HEK293 (cell line): ENCODE results near the gene SYCP2.

Source experiments
- CTCF ChIA-PET: fragments of 350-600 bp; formaldehyde crosslinking; extraction: SDS; loops from one replicate; lab custom pipeline; 2021; ENCODE audit warnings: antibody characterized with exemption; lab: Yijun Ruan, JAX
- POLR2A ChIA-PET: fragments of 300-600 bp; formaldehyde crosslinking; extraction: SDS; loops from one replicate; lab custom pipeline; 2020; ENCODE audit warnings: antibody characterized with exemption, inconsistent platforms; lab: Yijun Ruan, JAX
- H3K27ac ChIP-seq: fragments of 200-500 bp; sonication (Bioruptor generic); 2 replicates; pipeline ENCODE4 v1.5.1; 2014; ENCODE audit warnings: low read depth, low read length, control low read depth, inconsistent platforms; ENCODE audit errors: extremely low read depth
- H3K36me3 ChIP-seq, 2 experiments: fragments of 200-500 bp in 1 of 2; sonication (Bioruptor generic) in 1 of 2; 1 replicate in 1 of 2; 2 replicates in 1 of 2; pipeline ENCODE4 v1.5.1; 2014 to 2017; ENCODE audit warnings: inconsistent platforms in 2 of 2, low read length in 2 of 2; ENCODE audit not compliant: control insufficient read depth in 2 of 2, insufficient read depth in 1 of 2
- H3K4me1 ChIP-seq: fragments of 200-500 bp; sonication (Bioruptor generic); 2 replicates; pipeline ENCODE4 v1.5.1; 2014; ENCODE audit warnings: mild to moderate bottlenecking, low read length, inconsistent platforms; ENCODE audit not compliant: control insufficient read depth, insufficient read depth
- H3K4me3 ChIP-seq: 2 replicates; pipeline ENCODE4 v1.5.1; 2011; ENCODE audit warnings: low read depth, mild to moderate bottlenecking, control low read depth, low read length, moderate library complexity
- H3K9me3 ChIP-seq: fragments of 200-500 bp; sonication (Bioruptor generic); 2 replicates; pipeline ENCODE4 v1.5.1; 2014; ENCODE audit warnings: low read depth, low read length, inconsistent platforms; ENCODE audit not compliant: control insufficient read depth, insufficient read depth
- BCL11B ChIP-seq: fragments of 450-650 bp; formaldehyde crosslinking; IDR thresholded peaks from 2 replicates; pipeline ENCODE4 v1.5.1; 2016; ENCODE audit warnings: low read depth, missing biosample characterization, missing genetic modification characterization
- HOXA7 ChIP-seq: sonication (generic); formaldehyde crosslinking; IDR thresholded peaks from 2 replicates; pipeline ENCODE4 v1.8.1; 2022; ENCODE audit warnings: missing genetic modification reagents, borderline replicate concordance
- SP3 ChIP-seq: fragments of 450-650 bp; formaldehyde crosslinking; IDR thresholded peaks from 2 replicates; pipeline ENCODE4 v1.5.1; 2016; ENCODE audit warnings: missing biosample characterization, missing genetic modification characterization
- SP7 ChIP-seq: fragments of 450-650 bp; formaldehyde crosslinking; IDR thresholded peaks from 2 replicates; pipeline ENCODE4 v1.5.1; 2016; ENCODE audit warnings: missing biosample characterization, missing genetic modification characterization
- YY2 ChIP-seq: fragments of 450-650 bp; formaldehyde crosslinking; IDR thresholded peaks from 2 replicates; pipeline ENCODE4 v1.5.1; 2016; ENCODE audit warnings: missing biosample characterization, missing genetic modification characterization
- ZNF184 ChIP-seq: fragments of 450-650 bp; IDR thresholded peaks from 2 replicates; pipeline ENCODE4 v1.5.1; 2018; ENCODE audit warnings: missing biosample characterization, mild to moderate bottlenecking, missing genetic modification characterization
- ZNF280D ChIP-seq: fragments of 450-650 bp; formaldehyde crosslinking; IDR thresholded peaks from 2 replicates; pipeline ENCODE4 v1.5.1; 2016; ENCODE audit warnings: missing biosample characterization, missing genetic modification characterization
- ZNF311 ChIP-seq: fragments of 450-650 bp; formaldehyde crosslinking; IDR thresholded peaks from 2 replicates; pipeline ENCODE4 v1.5.1; 2017; ENCODE audit warnings: missing biosample characterization, missing genetic modification characterization, borderline replicate concordance
- ZNF518A ChIP-seq: fragments of 450-650 bp; formaldehyde crosslinking; conservative IDR thresholded peaks from 2 replicates; pipeline ENCODE4 v1.5.1; 2016; ENCODE audit warnings: low read depth, missing biosample characterization, missing genetic modification characterization
- ZNF560 ChIP-seq: fragments of 450-650 bp; formaldehyde crosslinking; IDR thresholded peaks from 2 replicates; pipeline ENCODE4 v1.5.1; 2017; ENCODE audit warnings: missing biosample characterization, missing genetic modification characterization, borderline replicate concordance
- ZNF623 ChIP-seq: fragments of 450-650 bp; formaldehyde crosslinking; IDR thresholded peaks from 2 replicates; pipeline ENCODE4 v1.5.1; 2016; ENCODE audit warnings: missing biosample characterization, missing genetic modification characterization
- ZNF626 ChIP-seq: fragments of 450-650 bp; sonication (Bioruptor Pico); formaldehyde crosslinking; IDR thresholded peaks from 2 replicates; pipeline ENCODE4 v1.5.1; 2018; ENCODE audit warnings: missing biosample characterization, missing genetic modification characterization, inconsistent platforms
- ZNF660 ChIP-seq: fragments of 450-650 bp; IDR thresholded peaks from 2 replicates; pipeline ENCODE4 v1.5.1; 2018; ENCODE audit warnings: missing biosample characterization, mild to moderate bottlenecking, missing genetic modification characterization
- ZNF701 ChIP-seq: fragments of 450-650 bp; formaldehyde crosslinking; IDR thresholded peaks from 2 replicates; pipeline ENCODE4 v1.5.1; 2016; ENCODE audit warnings: missing biosample characterization, missing genetic modification characterization
- ZNF76 ChIP-seq: fragments of 450-650 bp; formaldehyde crosslinking; IDR thresholded peaks from 2 replicates; pipeline ENCODE4; 2016; ENCODE audit warnings: low read depth, missing biosample characterization, missing genetic modification characterization, borderline replicate concordance
- TF ChIP-seq, protein P1 (sequence below): fragments of 450-650 bp; formaldehyde crosslinking; IDR thresholded peaks from 2 replicates; pipeline ENCODE4 v1.5.1; 2016; ENCODE audit warnings: missing biosample characterization, missing genetic modification characterization, low read depth
- TF ChIP-seq, protein P2 (sequence below): fragments of 450-650 bp; formaldehyde crosslinking; IDR thresholded peaks from 2 replicates; pipeline ENCODE4 v1.5.1; 2016; ENCODE audit warnings: missing biosample characterization, missing genetic modification characterization

The SYCP2 gene

GRCh38 chr20:59903621-59904020 lies 29.8 kb downstream of the SYCP2 start:
- POLR2A ChIA-PET: no interaction called here
- Histone ChIP-seq H3K27ac (no peak overlapping the region), H3K9me3 (no peaks in the 10 kb centered on the region), H3K4me1 (no peaks in the 10 kb centered on the region), H3K36me3 (no peaks in the 10 kb centered on the region), H3K4me3 (no peak overlapping the region)
- CTCF ChIA-PET: interaction anchor here (1.1 kb wide), 1 partner anchor 10 kb away, joined by 3 read pairs; no protein-coding TSS in a partner anchor
- TF ChIP-seq SP3 (tag by site-specific recombination) (no peak), HOXA7 (CRISPR knock-in tag) (no peak), SP7 (tag by site-specific recombination) (no peak)

DNA sequence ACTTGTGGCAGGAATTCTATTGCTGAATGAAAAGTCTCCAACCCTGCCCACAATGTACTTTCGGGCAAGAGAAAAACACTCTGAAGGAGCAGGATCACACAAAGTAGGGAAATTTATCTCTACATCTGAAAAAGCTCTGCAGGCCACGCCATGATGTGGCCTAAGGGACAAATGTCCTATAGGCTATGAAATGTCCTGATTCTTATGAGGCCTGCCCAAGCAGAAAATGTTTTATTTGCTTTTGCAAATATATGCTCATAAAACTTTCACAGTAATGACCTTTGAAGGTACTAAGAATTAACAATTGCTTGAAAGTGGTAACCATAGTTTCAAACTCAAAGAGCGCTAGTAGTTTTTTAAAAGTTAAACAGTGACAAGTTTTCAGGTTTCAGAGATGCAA lies 31.0 kb downstream of the SYCP2 start:
- Histone ChIP-seq H3K9me3 (no peaks in the 10 kb centered on the region), H3K4me1 (no peaks in the 10 kb centered on the region), H3K27ac (no peak overlapping the region)
- no peak for TF ChIP-seq ZNF518A
- TF ChIP-seq, all 188 proteins: peak for 0
- CTCF ChIA-PET: interaction anchor here (1.1 to 1.2 kb wide), 2 partner anchors 21 to 31 kb away, joined by 3 to 5 read pairs; partner anchors contain the start of gene SYCP2
- no peaks in the 10 kb centered on the region for H3K36me3 ChIP-seq
- POLR2A ChIA-PET: no interaction called here
- H3K4me3 ChIP-seq: no peak overlapping the region

DNA sequence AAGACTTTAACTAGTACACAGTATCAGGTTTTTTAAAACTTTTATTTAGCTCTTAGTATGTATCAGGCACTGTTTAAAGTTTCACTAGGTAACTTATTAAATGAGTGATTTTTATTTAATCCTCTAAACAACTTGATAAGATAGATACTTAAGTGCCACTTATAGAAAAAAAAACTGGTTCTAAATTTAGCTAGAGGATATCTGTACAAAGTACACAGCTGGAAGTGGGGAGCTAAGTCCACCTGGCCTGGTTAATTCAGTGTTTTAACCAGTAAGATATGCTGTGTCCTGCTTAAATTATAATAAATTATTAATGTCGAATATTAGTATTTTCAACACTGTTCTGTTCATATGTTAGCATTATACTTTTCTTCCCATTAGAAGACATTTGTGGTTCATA lies 37.5 kb downstream of the SYCP2 start:
- Histone ChIP-seq H3K27ac (no peak overlapping the region), H3K9me3 (no peaks in the 10 kb centered on the region)
- POLR2A ChIA-PET: no interaction called here
- TF ChIP-seq BCL11B (tag by site-specific recombination): no peak
- TF ChIP-seq, protein P1, sequence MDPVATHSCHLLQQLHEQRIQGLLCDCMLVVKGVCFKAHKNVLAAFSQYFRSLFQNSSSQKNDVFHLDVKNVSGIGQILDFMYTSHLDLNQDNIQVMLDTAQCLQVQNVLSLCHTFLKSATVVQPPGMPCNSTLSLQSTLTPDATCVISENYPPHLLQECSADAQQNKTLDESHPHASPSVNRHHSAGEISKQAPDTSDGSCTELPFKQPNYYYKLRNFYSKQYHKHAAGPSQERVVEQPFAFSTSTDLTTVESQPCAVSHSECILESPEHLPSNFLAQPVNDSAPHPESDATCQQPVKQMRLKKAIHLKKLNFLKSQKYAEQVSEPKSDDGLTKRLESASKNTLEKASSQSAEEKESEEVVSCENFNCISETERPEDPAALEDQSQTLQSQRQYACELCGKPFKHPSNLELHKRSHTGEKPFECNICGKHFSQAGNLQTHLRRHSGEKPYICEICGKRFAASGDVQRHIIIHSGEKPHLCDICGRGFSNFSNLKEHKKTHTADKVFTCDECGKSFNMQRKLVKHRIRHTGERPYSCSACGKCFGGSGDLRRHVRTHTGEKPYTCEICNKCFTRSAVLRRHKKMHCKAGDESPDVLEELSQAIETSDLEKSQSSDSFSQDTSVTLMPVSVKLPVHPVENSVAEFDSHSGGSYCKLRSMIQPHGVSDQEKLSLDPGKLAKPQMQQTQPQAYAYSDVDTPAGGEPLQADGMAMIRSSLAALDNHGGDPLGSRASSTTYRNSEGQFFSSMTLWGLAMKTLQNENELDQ (tag by site-specific recombination): no peak
- TF ChIP-seq, protein P2, sequence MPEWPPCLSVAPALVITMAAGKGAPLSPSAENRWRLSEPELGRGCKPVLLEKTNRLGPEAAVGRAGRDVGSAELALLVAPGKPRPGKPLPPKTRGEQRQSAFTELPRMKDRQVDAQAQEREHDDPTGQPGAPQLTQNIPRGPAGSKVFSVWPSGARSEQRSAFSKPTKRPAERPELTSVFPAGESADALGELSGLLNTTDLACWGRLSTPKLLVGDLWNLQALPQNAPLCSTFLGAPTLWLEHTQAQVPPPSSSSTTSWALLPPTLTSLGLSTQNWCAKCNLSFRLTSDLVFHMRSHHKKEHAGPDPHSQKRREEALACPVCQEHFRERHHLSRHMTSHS (tag by site-specific recombination): no peak
- TF ChIP-seq ZNF626 (tag by site-specific recombination): no peak
- TF ChIP-seq, all 188 proteins: peak for 0
- CTCF ChIA-PET: interaction anchor here (1.3 kb wide), 1 partner anchor 38 kb away, joined by 3 read pairs; no protein-coding TSS in a partner anchor
- H3K36me3 ChIP-seq: no peaks in the 10 kb centered on the region
- H3K4me1 ChIP-seq: no peaks in the 10 kb centered on the region
- no peak overlapping the region for H3K4me3 ChIP-seq

DNA sequence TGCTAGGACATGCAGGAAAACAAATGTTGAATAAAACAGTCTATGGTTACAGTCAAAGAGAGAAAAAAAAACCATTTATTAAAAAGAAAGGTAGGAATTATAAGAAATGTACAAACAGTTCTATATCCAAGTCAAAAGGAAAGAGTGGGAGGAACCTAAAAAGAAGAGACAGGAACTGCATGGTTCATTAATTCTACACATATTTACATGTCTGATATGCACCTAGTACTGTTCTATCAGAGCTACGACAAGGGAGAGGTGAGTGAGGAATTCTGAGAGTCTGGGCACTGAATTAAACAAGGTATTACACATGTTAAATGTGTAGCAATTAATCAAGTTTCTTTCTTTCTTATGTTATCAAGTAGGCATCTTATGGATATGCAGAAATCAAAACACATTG lies 41.9 kb downstream of the SYCP2 start:
- H3K4me1 ChIP-seq: no peaks in the 10 kb centered on the region
- H3K4me3 ChIP-seq: no peak overlapping the region
- no peaks in the 10 kb centered on the region for H3K36me3 ChIP-seq
- H3K9me3 ChIP-seq: no peaks in the 10 kb centered on the region
- ChIA-PET CTCF (interaction anchor here (0.7 kb wide), 1 partner anchor 19 kb away, joined by 5 read pairs; no protein-coding TSS in a partner anchor), POLR2A (no interaction called here)
- no peak overlapping the region for H3K27ac ChIP-seq
- TF ChIP-seq ZNF76 (tag by site-specific recombination): no peak
- TF ChIP-seq ZNF311 (tag by site-specific recombination): no peak
- no peak for TF ChIP-seq ZNF280D (tag by site-specific recombination)
- no peak for TF ChIP-seq YY2 (tag by site-specific recombination)
- no peak for TF ChIP-seq ZNF660
- no peak for TF ChIP-seq ZNF184 (tag by site-specific recombination)
- no peak for TF ChIP-seq ZNF701 (tag by site-specific recombination)
- TF ChIP-seq ZNF560: no peak
- TF ChIP-seq ZNF623 (tag by site-specific recombination): no peak
